OCI-LY7 (cell line): Measurements from ENCODE around the gene BTBD17. TPM values are rescaled to one million over a fixed set of nuclear protein-coding genes. Genes with fewer than 3 reads are reported as not detected.

Experiments
- BruUV-seq: library from RNA; stranded (reverse); fragments of 400-500 nt; replicated peaks from 2 replicates; lab custom pipeline; 2021; lab: Mats Ljungman, UMichigan
- CTCF ChIA-PET: fragments of 300-600 bp; sonication (Branson Sonifier 250); formaldehyde crosslinking; loops from one replicate; lab custom pipeline; 2022; ENCODE audit warnings: antibody characterized with exemption; ENCODE audit not compliant: unreplicated experiment; lab: Charles Lee
- POLR2A ChIA-PET: fragments of 300-600 bp; sonication (Branson Sonifier 250); formaldehyde crosslinking; loops from one replicate; lab custom pipeline; 2022; ENCODE audit warnings: antibody characterized with exemption; lab: Charles Lee
- DNase-seq: peaks from one replicate; pipeline ENCODE4 v3.0.0-alpha.2; 2015; ENCODE audit warnings: low spot score
- H2AFZ ChIP-seq: fragments of 200-600 bp; sonication (generic), shearing (Covaris generic); 2 replicates; pipeline ENCODE4 v1.6.1; 2014; ENCODE audit warnings: mild to moderate bottlenecking, antibody characterized with exemption, low read length, moderate library complexity
- H3K27ac ChIP-seq: fragments of 200-600 bp; sonication (generic); 2 replicates; pipeline ENCODE4 v1.5.1; 2014; ENCODE audit warnings: mixed run types, low read depth, mild to moderate bottlenecking, moderate library complexity, low read length, inconsistent platforms; ENCODE audit not compliant: poor library complexity, severe bottlenecking
- H3K36me3 ChIP-seq: fragments of 200-600 bp; sonication (generic); 2 replicates; pipeline ENCODE4 v1.6.1; 2014; ENCODE audit warnings: mild to moderate bottlenecking, antibody characterized with exemption, low read length, moderate library complexity, mixed read lengths; ENCODE audit not compliant: insufficient read depth
- H3K4me1 ChIP-seq: fragments of 200-600 bp; sonication (generic); 2 replicates; pipeline ENCODE4 v1.5.1; 2014; ENCODE audit warnings: mild to moderate bottlenecking, low read length; ENCODE audit not compliant: insufficient read depth, poor library complexity, severe bottlenecking
- H3K4me2 ChIP-seq: fragments of 200-600 bp; sonication (generic); 2 replicates; pipeline ENCODE4 v1.6.1; 2014; ENCODE audit warnings: mild to moderate bottlenecking, low read length
- H3K4me3 ChIP-seq: fragments of 200-600 bp; sonication (generic); 2 replicates; pipeline ENCODE4 v1.5.1; 2014; ENCODE audit warnings: mild to moderate bottlenecking, low read depth, low read length; ENCODE audit not compliant: poor library complexity, severe bottlenecking
- H3K79me2 ChIP-seq: fragments of 200-600 bp; sonication (generic); 2 replicates; pipeline ENCODE4 v1.6.1; 2016; ENCODE audit warnings: low read depth, mild to moderate bottlenecking, low read length, moderate library complexity, mixed read lengths; ENCODE audit not compliant: insufficient read depth
- H3K9me2 ChIP-seq: fragments of 200-600 bp; sonication (generic); 2 replicates; pipeline ENCODE4 v1.6.1; 2016; ENCODE audit warnings: mild to moderate bottlenecking, low read length, mixed read lengths; ENCODE audit not compliant: insufficient read depth
- H3K9me3 ChIP-seq: fragments of 200-600 bp; sonication (generic); 2 replicates; pipeline ENCODE4 v1.6.1; 2014; ENCODE audit warnings: mild to moderate bottlenecking, mixed run types, low read length, mixed read lengths
- H4K20me1 ChIP-seq: fragments of 200-600 bp; sonication (generic); 2 replicates; pipeline ENCODE4 v1.6.1; 2014; ENCODE audit warnings: mild to moderate bottlenecking, antibody characterized with exemption, low read length, moderate library complexity, mixed read lengths; ENCODE audit not compliant: insufficient read depth
- CTCF ChIP-seq: fragments of 200-600 bp; sonication (generic); conservative IDR thresholded peaks from 2 replicates; pipeline ENCODE4 v1.5.1; 2014; ENCODE audit warnings: mild to moderate bottlenecking, antibody characterized with exemption, low read length, moderate library complexity, mixed read lengths
- EZH2phosphoT487 ChIP-seq: fragments of 200-600 bp; sonication (generic); IDR thresholded peaks from 2 replicates; pipeline ENCODE4 v1.6.1; 2018; ENCODE audit warnings: low read depth, borderline replicate concordance, mild to moderate bottlenecking, mixed run types, antibody characterized with exemption, low read length, moderate library complexity, mixed read lengths
- intact Hi-C: fragments of 100-400 bp; cut with micrococcal nuclease; formaldehyde crosslinking; loops from one replicate; pipeline ENCODE4 v1.10.0; 2022; ENCODE audit not compliant: unreplicated experiment
- total RNA-seq, 2 experiments: library from RNA; depleted of rRNA in 1 of 2; stranded (reverse); fragments of >200 nt in 1 of 2; shearing (Covaris generic) in 1 of 2; gene quantifications; 2 replicates each; pipeline ENCODE4 v1.2.3, GENCODE V29; 2014 to 2022

The BTBD17 gene
- total RNA-seq, 2 experiments from 2014 or later: not detected

DNA sequence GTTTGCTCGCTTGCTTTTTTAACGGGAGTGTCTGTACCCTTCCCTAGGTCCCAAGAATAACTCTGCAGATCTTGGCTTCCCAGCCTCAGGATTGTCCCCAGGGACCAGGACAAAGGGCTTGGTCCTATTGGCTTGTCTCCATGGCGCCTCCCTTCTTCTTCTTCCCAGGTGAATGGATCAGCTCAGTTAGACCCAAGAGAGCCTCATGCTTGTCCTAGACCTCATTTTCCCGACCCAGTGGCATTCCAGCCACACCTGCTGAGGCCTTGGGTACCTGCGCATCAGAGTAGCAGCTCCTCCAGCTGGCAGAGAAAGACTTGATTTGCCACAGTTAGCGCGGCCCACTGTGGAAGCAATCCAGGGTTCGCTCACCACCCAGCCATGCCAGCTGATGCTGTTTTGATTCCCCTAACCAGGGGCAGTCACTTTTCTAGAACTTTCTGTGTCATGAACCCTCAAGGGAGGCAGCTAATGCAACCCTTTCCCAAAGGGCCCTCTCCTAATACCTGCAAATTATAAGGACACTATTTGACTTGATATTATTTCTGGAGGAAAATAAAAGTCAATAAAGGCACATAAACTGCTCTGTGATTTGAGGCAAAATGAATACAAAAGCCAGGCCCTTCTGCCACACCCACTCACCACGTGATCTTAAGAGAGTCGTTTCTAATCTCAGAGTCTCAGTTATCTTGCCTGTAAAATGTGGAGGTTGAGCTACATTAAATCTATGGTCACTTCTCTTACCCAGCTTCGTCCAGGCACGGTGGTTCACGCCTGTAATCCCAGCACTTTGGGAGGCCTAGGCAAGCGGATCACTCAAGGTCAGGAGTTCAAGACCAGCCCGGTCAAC is 19.5 kb upstream of the BTBD17 start:
- H3K4me1 ChIP-seq: peaks cover 7% of the 10 kb centered on the region
- no peak for TF ChIP-seq EZH2phosphoT487
- no peak for TF ChIP-seq CTCF
- H2AFZ ChIP-seq: no peak overlapping the region
- DNase-seq: no peak
- H3K4me3 ChIP-seq: no peak overlapping the region
- no TSS peak for BruUV-seq
- no peaks in the 10 kb centered on the region for H3K79me2 ChIP-seq
- POLR2A ChIA-PET: interaction anchor here (0.6 kb wide), 1 partner anchor 133 kb away, joined by 3 read pairs; no protein-coding TSS in a partner anchor
- intact Hi-C loops: no loop called here
- H3K4me2 ChIP-seq: no peak overlapping the region
- H3K9me3 ChIP-seq: no peaks in the 10 kb centered on the region
- CTCF ChIA-PET: interaction anchor here (0.7 kb wide), 1 partner anchor 75 kb away, joined by 3 read pairs; no protein-coding TSS in a partner anchor
- no peak overlapping the region for H3K27ac ChIP-seq
- H4K20me1 ChIP-seq: no peaks in the 10 kb centered on the region
- no peaks in the 10 kb centered on the region for H3K9me2 ChIP-seq
- no peaks in the 10 kb centered on the region for H3K36me3 ChIP-seq

DNA sequence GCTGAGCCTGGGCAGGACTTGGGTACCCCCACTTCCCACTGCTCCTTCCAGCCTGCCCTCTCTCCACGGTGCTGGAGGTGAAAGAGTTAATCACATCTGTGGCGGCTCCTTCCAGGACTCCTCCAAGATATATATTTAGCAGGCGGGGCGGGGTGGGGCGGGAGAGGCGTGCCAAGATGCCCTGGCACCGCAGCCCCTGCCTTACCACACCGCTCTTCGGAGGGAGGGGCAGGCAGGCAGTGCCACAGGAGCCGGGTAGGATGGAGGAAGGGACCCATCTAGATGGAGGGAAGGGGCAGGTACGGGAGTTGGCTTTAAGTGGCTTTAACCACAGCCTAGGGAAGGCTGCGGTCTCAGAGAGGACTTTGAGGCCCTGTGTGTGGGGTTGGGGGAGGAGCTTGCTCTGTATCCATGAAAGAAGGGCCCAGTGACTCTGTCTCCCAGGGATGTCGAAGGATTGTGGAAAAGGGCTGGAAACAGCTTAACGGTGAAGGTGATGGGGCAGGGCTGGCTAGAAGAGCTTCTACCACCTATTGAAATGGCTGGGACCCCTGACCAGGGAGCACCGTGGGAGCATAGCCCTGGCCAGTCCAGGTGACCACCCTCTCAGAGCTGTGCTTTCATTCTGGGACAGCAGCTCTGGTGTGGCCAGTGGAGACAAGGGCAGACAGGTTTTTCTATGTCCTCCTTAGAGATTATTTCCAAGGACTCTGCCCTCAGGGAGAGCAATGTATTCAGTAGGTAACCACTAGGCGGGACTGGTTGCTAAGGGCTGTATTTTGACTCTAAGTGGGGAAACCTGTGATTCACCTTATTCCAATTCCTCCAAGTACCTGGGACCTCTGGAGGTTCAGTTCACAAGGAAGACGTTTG is 18.7 kb upstream of the BTBD17 start:
- H3K9me2 ChIP-seq: no peaks in the 10 kb centered on the region
- H3K79me2 ChIP-seq: no peaks in the 10 kb centered on the region
- H3K36me3 ChIP-seq: no peaks in the 10 kb centered on the region
- peak overlapping the region; percentile 37; the same call in 1 of the 2 replicates for H3K4me2 ChIP-seq
- H3K4me3 ChIP-seq: no peak overlapping the region
- peak overlapping the region; percentile 20; the same call in 1 of the 2 replicates for H2AFZ ChIP-seq
- no peak overlapping the region for H3K27ac ChIP-seq
- intact Hi-C loops: no loop called here
- peaks cover 7% of the 10 kb centered on the region for H3K4me1 ChIP-seq
- POLR2A ChIA-PET: interaction anchor here (1.5 kb wide), 1 partner anchor 13 kb away, joined by 3 read pairs; no protein-coding TSS in a partner anchor
- H4K20me1 ChIP-seq: no peaks in the 10 kb centered on the region
- no peaks in the 10 kb centered on the region for H3K9me3 ChIP-seq
- CTCF ChIA-PET: no interaction called here
- BruUV-seq: no TSS peak
- DNase-seq: no peak
- TF ChIP-seq EZH2phosphoT487 (no peak), CTCF (0 out of 2 replicates have a peak, but pooled peaks have one; percentile 29)
